ENCODE data around the gene MYH2.

DNA sequence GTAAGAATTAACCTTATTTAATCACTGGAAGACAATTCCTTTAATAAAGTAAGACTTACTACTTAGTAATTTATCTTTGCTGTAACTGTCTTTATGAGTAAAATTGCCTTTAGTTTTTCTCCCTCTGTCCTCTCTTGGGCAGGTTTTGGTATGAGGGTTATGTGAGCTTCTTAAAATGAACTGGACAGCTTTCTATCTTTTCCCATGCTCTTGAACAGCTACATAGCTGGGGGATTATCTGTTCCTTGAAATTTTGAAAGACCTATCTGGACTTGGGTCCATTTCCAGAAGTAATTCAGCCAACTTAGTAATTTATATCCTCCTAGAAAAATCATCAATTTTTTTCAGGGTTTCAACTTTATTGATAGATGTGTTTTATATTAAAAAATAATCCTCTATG, 27.5 kb downstream of the MYH2 start:
- TF ChIP-seq, protein P1, sequence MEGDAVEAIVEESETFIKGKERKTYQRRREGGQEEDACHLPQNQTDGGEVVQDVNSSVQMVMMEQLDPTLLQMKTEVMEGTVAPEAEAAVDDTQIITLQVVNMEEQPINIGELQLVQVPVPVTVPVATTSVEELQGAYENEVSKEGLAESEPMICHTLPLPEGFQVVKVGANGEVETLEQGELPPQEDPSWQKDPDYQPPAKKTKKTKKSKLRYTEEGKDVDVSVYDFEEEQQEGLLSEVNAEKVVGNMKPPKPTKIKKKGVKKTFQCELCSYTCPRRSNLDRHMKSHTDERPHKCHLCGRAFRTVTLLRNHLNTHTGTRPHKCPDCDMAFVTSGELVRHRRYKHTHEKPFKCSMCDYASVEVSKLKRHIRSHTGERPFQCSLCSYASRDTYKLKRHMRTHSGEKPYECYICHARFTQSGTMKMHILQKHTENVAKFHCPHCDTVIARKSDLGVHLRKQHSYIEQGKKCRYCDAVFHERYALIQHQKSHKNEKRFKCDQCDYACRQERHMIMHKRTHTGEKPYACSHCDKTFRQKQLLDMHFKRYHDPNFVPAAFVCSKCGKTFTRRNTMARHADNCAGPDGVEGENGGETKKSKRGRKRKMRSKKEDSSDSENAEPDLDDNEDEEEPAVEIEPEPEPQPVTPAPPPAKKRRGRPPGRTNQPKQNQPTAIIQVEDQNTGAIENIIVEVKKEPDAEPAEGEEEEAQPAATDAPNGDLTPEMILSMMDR (IDR thresholded peaks at IDR 0.05), result no peak
- no peak for TF ChIP-seq POLR2AphosphoS5 (IDR thresholded peaks at IDR 0.05)

Data from esophagus muscularis mucosa (tissue), 3 donors.